Astrocyte of the spinal cord (primary cell): Measurements from ENCODE around the gene UBE2Z.
A peak's percentile ranks its signal among the peaks of the same experiment; 100 is the strongest.

Experiments used
- DNase-seq: peaks from one replicate; pipeline ENCODE4 v3.0.0; 2011; ENCODE audit warnings: low read depth, low spot score
- H3K4me3 ChIP-seq: 2 replicates; pipeline ENCODE4 v1.5.1; 2011; ENCODE audit warnings: low read depth, mild to moderate bottlenecking, low read length, moderate library complexity
- in situ Hi-C: cut with HindIII; loops from 2 replicates; pipeline ENCODE4 v1.10.0; 2017; ENCODE audit warnings: low sequenced_read_pairs
- TF ChIP-seq, protein P1 (sequence below): IDR thresholded peaks from 2 replicates; pipeline ENCODE4 v1.5.1; 2012; ENCODE audit warnings: low read depth, mild to moderate bottlenecking, low read length, inconsistent platforms

The UBE2Z gene

DNA sequence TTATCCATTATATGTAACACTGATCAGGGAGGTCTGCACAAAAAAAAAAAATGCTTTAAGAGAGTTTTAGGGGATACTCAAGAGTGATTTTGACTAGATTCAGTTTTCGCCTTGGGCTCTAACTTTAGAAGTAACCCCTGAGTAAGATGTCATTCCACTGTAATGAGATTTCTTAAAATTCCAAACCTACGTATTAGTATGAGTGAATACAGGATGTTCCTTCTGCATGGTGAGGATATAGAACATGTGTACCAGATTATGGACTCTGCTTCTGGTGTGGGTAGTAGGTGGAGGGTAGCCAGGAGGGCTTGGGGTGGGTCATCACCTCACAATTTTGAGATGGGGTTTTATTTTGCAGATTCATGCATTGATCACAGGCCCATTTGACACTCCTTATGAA, 4.3 kb downstream of the UBE2Z start:
- TF ChIP-seq, protein P1, sequence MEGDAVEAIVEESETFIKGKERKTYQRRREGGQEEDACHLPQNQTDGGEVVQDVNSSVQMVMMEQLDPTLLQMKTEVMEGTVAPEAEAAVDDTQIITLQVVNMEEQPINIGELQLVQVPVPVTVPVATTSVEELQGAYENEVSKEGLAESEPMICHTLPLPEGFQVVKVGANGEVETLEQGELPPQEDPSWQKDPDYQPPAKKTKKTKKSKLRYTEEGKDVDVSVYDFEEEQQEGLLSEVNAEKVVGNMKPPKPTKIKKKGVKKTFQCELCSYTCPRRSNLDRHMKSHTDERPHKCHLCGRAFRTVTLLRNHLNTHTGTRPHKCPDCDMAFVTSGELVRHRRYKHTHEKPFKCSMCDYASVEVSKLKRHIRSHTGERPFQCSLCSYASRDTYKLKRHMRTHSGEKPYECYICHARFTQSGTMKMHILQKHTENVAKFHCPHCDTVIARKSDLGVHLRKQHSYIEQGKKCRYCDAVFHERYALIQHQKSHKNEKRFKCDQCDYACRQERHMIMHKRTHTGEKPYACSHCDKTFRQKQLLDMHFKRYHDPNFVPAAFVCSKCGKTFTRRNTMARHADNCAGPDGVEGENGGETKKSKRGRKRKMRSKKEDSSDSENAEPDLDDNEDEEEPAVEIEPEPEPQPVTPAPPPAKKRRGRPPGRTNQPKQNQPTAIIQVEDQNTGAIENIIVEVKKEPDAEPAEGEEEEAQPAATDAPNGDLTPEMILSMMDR = no peak
- H3K4me3 ChIP-seq = no peak overlapping the region
- DNase-seq = no peak
- in situ Hi-C loops = no loop called here

DNA sequence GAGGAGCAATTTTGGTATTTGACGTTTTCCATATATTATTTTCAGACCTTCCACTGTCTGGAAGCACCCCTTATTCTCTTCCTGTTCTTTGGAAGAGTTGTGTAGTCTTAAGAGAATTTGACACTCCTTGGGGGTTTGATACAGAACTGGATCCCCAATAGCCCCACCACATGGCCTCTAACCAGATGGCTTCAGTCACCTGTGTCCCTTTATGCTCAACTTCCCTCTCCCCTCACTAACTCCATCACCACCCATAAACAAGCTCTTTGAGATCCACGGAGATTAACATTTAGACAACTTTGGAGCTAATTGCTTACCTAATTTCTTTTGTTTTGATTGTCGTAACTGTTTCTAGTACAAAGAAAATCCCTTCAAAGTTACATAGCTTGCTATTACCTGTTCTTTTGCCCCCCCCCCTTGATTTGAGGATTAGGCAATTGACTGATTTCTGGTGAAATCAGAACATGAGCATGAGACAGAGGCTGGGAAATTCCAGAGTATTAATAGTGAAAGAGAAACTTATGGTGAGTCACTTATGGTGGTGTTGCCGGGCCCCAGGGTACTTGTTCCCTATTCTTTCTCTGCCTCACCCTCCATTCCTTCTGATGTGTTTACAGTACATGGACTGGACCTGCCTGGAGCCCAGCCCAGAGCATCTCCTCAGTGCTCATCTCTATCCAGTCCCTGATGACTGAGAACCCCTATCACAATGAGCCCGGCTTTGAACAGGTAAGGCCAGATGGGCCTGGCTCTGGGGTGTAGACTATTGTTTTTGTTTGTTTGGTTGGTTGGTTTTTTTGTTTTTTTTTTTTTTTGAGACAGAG, 7.5 kb downstream of the UBE2Z start:
- peak; percentile 85 for DNase-seq
- no peak overlapping the region for H3K4me3 ChIP-seq
- TF ChIP-seq, protein P1 = no peak
- in situ Hi-C loops = no loop called here

DNA sequence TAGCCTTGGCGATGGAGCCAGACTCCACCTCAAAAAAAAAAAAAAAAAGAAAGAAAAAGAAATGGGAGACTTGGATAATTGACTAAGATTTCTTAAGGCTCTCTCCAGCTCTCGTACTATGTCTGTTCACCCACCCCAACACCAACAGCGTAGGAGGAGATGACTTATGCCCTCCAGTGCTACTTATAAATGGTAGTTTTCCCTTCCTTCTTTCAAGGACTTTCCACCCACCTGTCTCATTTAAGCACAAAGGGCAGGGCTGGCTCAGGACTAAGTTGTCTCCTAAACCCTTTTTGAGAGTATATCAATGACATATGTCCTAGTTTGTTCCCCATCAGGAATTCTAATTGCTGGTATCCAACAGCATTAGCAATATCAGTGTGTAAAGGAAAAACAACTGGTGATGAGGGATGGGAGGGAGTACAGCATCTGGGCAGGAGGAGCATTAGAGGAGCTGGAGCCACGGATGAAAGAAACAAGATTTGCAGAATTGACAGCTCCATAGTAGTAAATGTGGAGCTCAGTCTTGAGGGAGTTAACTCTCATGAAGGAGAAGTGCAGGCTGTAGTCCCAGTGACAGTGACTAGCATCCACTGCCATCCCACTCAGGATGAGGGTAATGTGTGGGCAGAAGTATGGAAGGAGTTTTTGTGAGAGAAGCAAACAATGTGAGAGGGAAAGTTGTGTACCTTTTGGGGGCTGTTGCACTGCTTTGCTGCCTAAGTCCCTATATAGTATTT, 17.2 kb downstream of the UBE2Z start:
- no peak for DNase-seq
- in situ Hi-C loops = no loop called here
- TF ChIP-seq, protein P1 = no peak

DNA sequence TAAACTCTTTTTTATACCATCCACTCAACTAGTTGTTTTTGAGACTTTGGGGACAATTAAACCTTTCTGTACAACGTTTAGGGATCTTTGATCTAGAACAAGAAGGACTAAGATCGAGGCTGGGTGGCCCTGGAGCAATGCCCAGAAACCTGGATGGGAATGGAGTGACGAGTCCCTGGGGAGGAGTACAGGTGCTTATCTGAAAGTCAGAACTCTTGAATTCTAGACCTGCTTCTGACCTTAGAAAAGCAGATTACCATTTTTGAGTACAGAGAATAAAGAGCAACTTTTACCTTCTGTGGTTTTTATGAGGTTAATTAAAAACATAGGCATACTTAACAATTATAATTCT, 17.8 kb downstream of the UBE2Z start:
- DNase-seq = no peak
- in situ Hi-C loops = no loop called here
- TF ChIP-seq, protein P1 = no peak
- H3K4me3 ChIP-seq = no peak overlapping the region

More for the DNA sequence above, 17.2 kb downstream of the UBE2Z start:
- no peak overlapping the region for H3K4me3 ChIP-seq

DNA sequence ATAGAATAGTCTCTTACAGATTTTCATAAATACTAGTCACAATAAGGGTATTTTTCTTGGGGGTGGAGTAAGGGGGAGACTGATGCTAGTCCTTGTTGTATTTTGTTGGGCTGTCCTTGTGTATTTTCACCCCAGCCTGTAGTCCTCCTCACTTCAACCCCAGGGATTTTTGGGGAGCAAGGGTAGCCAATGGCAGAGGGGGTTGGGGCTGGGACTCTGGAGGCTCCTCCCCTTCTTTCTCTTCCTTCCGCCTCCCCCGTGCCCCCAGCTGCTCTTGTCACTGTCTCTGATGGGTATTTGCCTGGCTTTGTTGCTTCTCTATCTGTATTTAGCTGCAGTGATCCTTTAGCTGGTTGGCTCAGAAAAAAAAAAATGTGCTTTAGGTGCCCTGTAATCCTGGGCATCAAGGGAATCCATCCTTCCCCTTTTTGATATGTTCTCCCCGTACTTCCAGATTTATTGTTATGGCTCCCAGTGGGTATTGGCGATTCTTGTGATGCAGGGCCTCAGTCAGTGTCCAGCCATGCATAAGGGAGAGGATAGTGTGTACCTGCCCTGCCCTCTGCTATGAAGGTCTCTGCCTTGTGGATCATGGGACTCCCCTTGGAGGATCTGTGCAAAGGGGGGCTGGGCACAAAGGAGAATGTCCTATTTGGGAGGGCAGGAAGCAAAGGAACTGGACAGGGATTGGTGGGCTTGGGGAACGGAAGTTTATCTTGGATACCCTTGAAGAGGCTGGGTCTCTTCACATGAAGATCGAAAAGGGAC, 20.0 kb downstream of the UBE2Z start:
- no peak for DNase-seq
- in situ Hi-C loops = no loop called here
- H3K4me3 ChIP-seq = no peak overlapping the region
- TF ChIP-seq, protein P1 = no peak
